Left forelimb (tissue), 1 donor: ENCODE data around the gene EIF3K.
"Not testable (repeated sequence)": the region's sequence is repeated elsewhere in the genome, so short reads cannot be mapped to it uniquely, and the experiment has no call there.

ENCODE experiments used
- DNase-seq: peaks from one replicate; pipeline ENCODE4 v3.0.0-alpha.2; 2018; ENCODE audit warnings: low spot score

EIF3K gene

DNA sequence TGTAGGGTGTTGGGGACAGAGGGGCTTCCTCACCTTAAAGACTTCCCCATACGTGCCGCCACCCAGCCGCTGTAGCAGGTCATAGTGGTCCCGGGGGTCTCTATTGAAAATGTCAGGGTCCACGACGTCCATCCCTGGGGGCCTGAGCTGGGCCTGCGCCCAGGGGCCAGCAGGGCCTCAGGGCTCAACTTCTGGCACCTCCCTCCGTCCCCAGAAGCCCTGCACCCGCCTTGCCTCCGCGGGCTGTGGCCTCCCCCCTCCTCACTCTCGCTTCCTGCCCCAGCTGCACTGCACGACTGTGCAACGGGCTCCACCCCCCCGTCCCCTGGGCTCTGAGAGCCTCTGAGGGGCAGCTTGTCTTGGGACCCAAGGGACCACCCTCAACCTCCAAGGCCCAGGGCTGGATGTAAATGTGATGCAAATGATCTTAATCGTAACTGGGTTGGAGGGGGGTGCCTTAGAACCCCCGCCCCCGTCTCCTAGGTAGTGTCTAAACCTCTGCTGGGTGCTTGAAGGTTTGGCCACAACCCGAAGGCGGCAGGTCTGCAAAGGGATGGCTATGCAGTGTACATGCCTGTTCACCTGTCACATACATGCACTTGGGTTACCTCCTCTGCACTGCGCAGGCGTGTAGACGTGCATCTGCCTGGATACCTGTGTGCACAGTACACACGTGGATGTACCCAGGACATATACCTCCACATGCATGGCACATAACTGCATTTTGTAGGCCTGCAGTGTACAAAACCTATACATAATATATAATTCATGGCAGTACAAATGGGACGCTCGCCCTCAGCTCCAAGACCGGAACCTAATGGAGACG lies 1.0 kb upstream of the EIF3K start, which contains the start of gene MAP4K1:
Gene MAP4K1, minus strand, starts transcription at position 190 of the 826 bp plus-strand sequence. Its CDS starts 58 bp downstream, at position 132.
- no peak for DNase-seq

DNA sequence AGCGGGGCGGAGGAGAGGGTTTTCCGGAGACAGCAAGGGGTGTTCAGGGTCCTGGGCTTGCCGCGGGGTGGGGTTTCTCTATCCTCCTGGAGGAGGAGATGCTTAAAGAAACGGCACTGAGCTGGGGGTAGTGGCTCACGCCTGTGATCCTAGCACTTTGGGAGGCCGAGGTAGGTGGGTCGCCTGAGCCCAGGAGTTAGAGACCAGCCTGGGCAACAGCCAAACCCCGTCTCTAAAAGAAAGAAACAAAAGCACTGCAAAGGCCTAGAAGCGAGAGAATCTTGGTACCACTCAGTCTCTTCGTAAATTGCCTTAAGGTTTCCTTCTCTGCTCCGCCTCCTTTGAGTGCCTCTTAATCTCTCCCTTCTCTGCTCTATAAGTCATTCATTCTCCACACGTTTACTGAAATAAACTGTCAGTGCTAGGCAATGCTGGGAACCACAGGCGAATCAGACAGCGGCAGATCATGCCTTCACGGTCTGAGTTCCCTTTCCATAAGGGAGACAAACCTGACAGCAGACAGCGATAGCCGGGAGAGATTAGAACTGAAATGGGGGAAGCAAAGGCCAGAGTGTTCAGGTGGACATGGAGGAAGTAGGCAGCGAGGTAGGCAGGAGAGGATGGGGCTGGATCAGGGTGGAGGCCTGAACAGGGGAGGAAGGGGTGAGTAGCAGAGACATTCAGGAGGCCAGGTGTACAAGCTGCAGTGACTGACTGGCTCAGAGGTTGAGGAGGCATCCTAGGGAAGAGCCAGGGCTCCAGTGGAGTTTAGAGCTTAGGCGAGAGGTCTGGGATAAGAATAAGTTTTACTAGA lies 580 bp downstream of the EIF3K start:
- DNase-seq, result no peak

DNA sequence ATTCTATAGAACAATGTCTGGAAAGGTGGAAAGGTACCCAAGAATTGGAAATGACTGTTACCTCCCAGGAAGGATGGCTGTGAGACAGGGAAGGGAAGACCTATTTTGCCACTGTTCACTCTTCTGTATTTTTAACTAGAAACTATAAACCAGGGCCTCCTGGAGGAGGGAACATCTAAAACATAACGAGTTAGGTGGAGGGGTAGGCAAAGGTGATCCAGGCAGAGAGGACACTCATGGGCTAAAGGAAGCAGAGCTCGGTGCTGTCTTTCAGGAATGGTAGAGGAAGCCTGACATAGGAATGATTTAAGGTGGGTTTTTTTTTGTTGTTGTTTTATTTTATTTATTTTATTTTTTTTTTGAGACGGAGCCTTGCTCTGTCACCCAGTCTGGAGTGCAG lies 5.8 kb downstream of the EIF3K start:
- DNase-seq, result no peak

DNA sequence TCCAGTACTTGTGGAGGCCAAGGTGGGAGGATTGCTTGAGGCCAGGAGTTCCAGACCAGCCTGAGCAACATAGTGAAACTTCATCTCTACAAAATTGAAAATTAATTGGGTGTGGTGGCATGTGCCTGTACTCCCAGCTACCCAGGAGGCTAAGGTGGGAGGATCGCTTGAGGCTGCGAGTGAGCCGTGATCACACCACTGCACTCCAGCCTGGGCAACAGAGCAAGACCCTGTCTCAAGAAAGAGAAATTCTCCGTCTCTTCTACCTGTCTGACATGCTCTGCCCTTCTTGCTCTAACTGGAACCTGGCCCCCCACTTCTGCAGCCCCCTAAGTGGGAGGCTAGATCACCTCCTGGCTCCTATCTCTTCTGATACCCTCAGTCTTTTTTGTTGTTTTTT lies 7.4 kb downstream of the EIF3K start:
- no peak for DNase-seq

DNA sequence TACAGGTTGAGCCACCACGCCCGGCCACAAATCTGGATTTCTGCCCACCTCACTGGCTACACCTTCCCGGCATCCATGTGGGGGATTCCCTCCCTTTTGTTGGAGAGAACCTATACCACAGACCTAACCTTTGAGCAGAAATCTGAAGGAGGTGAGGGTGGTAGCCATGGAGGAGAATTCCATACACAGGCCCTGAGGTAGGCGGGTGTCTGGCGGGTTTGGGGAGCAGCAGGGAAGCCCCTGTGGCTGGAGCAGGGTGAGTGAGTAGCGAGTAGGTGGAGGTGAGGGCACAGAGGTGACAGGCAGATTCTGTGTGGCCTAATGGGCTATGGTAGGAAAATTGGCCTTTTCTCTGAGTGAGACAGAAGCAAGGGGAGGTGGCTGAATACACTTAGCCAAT lies 10.6 kb downstream of the EIF3K start:
- no peak for DNase-seq

DNA sequence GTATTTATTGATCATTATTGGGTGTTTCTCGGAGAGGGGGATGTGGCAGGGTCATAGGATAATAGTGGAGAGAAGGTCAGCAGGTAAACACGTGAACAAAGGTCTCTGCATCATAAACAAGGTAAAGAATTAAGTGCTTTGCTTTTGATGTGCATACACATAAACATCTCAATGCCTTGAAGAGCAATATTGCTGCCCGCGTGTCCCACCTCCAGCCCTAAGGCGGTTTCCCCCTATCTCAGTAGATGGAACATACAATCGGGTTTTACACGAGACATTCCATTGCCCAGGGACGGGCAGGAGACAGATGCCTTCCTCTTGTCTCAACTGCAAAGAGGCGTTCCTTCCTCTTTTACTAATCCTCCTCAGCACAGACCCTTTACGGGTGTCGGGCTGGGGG lies 12.3 kb downstream of the EIF3K start:
- DNase-seq, result not testable (repeated sequence)

DNA sequence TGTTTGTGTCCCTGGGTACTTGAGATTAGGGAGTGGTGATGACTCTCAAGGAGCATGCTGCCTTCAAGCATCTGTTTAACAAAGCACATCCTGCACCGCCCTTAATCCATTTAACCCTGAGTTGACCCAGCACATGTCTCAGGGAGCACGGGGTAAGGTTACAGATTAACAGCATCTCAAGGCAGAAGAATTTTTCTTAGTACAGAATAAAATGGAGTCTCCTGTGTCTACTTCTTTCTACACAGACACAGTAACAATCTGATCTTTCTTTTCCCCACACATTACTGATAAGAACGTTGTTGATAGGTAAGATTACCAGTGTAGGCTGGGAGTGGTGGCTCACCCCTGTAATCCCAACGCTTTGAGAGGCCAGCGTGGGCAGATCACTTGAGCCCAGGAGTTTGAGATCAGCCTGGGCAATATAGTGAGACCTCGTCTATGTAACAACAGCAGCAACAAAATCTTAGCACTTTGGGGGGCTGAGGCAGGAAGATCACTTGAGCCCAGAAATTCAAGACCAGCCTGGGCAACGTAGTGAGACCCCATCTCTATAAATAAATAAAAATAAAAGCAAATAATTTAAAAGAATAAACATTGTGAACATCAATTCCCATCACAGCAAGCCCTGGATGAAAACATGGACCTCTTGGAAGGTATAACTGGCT lies 13.0 kb downstream of the EIF3K start:
- DNase-seq, result not testable (repeated sequence)

DNA sequence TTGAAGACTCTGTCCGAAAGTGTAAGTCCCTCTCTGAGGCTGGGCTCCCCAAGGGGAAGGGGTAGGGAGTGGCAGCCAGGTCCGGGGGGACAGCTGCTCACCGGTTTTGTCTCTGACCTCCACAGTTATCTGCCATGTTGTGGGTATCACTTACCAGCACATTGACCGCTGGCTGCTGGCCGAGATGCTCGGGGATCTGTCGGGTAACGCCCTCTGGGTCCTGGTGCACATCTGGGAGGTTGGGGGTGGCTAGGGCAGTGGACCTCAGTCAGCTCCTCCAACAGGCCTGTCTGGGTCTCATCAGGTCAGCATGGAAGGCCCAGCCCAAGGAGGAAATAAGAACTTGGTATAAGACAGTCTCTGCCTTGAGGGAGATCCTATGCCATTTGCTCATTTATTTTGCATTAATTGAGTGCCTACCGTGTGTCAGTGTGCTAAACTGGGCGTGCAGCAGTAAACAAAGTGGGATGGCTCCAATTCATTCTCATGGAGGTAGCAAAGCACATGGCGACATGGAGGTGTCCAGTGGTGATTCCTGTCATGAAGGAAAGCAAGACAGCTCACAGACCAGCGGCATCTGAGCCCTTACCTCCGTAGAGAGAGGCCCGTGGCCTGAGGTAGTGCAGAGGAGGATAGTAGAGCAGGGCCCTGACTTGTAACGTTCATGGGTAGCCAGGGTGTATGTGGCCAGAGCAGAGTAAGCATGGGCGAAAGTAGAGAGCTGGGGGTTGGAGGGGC lies 13.7 kb downstream of the EIF3K start:
- no peak for DNase-seq

DNA sequence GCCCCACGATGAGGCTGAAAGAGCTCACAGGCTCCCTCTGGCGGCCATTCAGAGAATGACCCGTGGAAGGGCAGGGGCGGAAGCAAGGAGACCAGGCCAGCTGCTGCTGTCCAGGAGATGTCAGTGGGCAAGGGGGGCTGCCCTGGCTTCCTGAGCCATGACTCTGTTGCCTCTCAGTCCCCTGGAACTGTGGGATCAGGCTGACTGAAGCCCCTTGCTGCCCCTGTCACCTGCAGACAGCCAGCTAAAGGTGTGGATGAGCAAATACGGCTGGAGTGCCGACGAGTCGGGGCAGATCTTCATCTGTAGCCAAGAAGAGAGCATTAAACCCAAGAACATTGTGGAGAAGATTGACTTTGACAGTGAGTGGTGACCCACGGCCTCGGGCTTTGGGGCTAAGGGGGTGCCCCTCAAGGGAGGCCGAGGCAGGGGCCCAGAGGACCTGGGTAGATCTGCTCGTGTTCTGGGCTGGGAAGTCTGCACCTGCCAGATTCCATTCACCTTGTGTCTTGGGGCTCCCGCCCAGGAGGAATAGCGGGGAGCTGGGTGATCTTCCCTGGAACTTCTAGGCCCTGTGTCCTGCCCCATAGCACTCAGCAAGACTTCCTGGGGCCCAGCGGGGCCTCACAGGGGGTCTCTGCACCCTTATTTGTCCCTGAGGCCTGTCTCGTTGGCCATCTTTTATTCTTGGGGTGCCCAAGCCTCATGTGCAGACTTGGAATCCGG lies 15.9 kb downstream of the EIF3K start:
- DNase-seq, result peak; percentile 86

DNA sequence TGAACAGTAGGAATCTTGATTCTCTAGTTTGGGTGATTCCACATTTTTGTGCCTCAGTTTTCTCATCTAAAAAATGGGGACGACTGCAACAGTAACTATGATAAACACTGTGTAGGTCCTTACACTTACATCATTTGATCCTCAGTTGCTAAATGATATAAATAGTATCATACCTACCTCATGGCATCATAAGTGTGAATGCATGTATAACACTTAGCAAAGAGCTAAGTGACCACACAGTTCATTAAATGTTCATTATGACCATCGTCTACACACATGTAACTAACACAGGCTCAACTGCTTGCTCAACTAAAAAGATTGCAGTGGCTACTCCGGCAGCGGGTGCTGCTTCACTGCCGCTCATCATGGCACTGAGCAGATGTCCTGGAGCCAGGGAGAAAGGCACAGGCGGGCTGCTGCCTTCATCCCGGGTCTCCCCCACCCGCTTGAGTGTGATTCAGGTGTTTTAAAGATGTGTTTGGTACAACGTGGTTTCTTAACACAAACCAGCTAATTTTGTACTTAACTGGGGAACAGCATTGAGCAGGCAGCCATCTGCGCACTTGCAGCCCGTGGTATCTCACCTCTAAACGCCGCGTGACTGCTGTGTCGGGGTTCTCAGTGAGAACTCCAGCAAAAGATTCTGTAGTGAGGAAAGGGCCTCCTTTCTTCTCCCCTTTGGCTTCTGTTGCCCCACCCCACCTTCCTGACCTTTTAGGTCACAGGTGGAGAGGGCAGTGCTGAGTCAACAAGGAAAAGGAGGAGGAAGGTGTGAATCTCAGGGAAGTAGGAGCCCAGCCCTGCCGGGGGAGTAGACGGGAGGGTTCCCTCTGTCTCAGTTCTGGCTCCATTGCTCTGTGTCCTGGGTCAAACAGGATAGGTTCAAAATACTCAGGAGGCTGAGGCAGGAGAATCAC lies 16.8 kb downstream of the EIF3K start:
- DNase-seq, result no peak

DNA sequence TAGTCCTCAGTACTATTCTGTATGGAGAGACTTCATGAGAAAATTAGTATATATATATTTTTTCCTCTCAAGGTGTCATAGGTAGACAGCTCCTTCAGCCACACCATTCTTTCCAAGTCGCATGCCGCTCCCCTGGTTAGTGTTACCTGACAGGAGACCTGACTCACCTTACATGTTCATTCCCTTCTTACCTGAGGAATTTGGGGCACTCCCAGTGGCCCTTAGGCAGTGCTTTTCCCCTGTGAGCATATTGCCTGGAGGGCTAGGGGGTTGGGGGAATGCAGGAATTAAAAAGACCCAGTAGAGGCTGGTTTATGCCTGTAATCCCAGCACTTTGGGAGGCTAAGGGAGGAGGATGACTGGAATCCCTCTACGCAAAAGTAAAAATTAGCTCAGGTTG lies 19.5 kb downstream of the EIF3K start:
- no peak for DNase-seq

DNA sequence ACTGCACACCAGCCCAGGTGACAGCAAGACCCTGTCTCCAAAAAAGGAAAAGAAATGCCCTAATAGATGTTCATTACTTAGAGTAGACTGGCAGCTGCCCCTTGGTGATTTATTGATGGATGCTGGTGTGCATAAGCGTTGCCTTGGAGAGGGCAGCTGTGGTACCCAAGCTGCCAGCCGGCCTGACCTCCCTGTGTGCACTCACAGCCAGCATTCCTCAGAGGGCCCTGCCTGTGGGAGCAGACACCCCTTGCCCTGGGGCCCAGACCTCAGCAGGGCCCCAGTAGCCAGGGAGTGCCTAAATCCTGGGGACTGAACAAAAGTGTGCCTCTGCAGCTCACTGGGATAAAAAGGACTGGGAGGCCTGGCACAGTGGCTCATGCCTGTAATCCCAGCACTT lies 20.7 kb downstream of the EIF3K start:
- DNase-seq, result no peak

DNA sequence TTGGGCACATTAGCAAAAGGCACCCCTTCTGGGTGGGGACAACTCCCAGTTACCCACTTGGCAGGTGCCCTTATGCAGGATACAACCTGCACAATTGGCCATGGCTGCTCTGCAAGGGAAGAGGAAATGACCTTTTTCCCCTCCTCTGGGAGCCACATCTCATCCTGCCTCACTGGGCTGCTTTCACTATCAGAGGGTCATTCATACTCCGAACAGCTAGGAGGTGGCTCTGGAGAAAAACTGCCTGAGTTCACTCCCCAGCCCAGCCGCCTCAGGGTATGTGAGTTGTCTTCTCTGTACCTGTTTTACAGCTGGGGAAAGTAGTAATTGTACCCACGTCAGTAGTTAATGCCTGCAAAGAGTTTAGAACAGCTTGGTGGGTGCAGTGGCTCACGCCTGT lies 21.4 kb downstream of the EIF3K start:
- no peak for DNase-seq

DNA sequence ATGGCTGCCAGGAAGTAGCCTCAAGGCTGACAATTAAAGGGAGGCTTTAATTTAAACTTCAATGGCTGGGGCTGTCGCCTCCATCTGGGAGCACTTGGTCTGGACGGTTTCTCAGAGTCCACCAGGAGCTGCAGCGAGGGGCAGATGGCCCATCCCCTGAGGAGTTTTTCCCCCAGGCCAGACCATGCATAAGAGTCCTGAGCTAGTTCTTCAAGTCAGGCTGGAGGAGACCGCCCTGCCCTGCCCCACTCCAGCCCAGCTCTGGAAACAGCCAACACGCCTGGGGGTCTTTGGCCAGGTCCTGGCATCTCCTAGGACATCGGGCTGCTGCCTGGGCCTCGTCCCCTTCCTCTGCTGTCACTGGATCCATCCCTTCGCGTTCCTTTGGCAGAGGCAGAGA lies 23.2 kb downstream of the EIF3K start:
- no peak for DNase-seq

DNA sequence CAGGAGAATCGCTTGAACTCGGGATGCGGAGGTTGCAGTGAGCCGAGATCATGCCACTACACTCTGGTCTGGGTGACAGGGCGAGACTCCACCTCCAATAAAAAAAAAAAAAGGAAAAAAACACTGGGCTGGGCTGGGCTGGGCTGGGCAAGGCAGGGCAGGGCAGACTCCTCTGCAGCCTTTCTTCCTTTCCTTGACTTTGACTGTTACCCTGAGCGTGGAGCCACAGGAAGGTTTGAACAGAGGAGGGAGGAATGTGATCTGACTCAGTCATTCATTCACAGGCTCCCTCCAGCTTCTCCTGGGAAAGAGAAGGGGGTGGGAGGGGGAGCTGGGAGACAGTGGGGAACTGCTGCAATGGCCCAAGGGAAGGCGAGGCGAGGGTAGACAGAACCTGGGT lies 25.7 kb downstream of the EIF3K start:
- DNase-seq, result no peak

DNA sequence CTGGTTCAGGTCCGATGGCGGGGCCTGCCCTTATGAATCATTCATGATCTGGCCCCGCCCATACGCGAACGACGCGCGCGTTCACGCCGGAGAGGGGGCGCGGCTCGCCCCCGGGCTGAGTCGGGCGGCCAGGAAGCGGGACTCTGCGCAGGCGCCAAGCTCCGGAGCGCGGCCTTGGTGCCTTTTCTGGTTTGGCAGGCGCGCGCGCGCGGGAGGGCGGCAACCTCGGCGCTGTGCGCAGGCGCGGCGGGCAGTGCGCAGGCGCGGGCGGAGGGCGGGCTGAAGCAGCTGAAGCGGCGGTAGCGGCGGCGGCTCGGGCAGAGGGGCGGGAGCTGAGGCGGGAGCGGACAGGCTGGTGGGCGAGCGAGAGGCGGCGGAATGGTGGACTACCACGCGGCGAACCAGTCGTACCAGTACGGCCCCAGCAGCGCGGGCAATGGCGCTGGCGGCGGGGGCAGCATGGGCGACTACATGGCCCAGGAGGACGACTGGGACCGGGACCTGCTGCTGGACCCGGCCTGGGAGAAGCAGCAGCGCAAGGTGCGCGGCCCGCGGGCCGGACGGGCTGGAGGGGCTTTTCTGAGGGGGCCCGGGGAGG lies 28.5 kb downstream of the EIF3K start, which contains the start of gene ACTN4:
Gene ACTN4, plus strand, starts transcription at position 282 of the 598 bp plus-strand sequence. Its CDS starts 97 bp downstream, at position 379.
- peak; percentile 100 for DNase-seq

DNA sequence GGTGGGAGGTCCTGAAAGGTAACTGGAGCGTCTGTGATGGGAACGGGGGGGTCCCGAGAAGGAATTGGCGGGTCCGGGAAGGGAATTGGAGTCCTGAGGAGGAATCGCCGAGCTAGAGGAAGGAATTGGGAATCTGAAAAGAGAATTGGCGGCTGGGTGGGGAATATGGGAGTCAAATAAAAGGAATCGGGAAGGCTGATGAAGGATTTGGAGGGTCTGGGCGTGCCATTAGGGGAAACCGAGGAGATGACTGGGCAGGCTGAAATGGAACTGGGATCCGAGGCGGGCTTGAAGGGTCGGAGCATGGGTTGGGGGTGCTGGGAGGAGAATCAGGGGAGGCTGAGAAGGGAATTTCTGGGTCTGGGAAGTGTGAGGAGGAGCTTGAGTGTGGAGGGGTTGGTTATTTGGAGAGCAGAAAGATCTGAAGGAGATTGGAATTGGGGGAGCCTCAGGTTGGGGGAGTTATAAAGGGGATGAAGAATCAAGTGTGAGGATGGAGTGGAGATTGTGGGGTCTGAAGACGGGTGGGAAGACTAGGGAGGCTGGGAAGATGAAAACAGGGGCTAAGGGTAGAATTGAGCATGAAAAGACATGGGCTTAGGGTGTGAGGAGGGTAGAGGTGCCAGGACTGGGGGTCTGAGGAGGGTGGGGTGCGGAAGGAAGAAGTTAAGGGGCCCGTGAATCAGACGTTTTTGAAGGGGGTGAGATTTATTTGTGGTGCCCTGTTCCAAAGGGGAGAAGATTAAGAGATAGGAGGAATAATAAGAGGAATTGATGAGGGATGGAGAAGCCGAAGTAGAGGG lies 29.2 kb downstream of the EIF3K start:
- no peak for DNase-seq

DNA sequence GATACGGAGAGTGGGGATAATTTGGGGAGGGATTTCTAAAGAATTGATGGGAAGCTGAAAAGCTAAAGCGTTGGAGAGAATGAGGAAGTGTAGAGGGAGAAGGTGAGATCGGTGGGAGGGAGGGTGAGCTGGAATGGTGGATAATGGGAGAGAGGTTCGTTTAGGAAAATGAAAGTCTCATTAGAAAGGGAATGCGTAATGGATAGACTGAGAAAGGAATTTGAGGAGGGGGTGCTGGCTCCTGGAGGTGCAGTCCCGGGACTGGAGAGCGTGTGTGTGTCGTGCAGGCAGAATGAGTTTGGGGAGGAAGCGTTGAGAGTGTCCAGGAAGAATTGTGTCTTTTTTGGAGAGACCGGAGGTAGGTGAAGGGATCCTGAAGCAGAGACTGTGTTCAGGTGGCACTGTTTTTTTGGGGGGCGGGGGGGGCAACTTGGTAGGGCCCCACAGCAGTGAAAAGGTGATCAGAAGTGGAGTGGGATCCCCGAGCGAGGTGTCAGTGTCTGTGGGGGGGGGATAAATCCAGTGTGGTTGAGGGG lies 29.8 kb downstream of the EIF3K start:
- DNase-seq, result no peak
